ENCODE measurements around the gene DIAPH2. TPM values are rescaled to one million over a fixed set of nuclear protein-coding genes. Genes with fewer than 3 reads are reported as not detected.

The DIAPH2 gene
- total RNA-seq, 1 experiment from 2014 or later = 10.4 TPM

DNA sequence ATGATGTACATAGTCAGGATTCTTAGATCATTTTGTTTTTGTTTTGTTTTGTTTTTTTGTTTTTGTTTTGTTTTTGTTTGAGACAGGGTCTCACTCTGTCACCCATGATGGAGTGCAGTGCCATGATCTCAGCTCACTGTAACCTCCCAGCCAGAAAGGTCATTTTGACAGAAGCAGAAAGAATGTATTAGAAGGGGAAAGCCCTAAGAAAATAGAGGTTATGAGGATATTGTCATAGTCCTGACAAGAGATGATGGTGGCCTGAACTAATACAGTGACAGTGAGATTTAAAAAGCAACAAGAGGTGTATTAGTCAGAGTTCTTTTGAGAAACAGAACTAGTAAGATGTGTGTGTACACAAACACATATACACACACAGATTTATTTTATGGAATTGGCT is 702.4 kb downstream of the DIAPH2 start:
- intact Hi-C loops (cut with micrococcal nuclease; ENCODE audit: unreplicated experiment) = no loop called here
- Histone ChIP-seq H3K9me3 (ENCODE audit: low read depth, low read length, poor library complexity, severe bottlenecking) (no peaks in the 10 kb centered on the region), H3K4me3 (ENCODE audit: low read depth, low read length, poor library complexity, severe bottlenecking) (no peak overlapping the region), H3K36me3 (ENCODE audit: insufficient read depth, low read length, poor library complexity, severe bottlenecking) (no peaks in the 10 kb centered on the region), H3K27ac (ENCODE audit: low read depth, low read length, poor library complexity, severe bottlenecking) (no peak overlapping the region), H3K27me3 (replicated peaks; ENCODE audit: insufficient read depth, low read depth, low read length, poor library complexity) (no peaks in the 10 kb centered on the region), H3K4me1 (ENCODE audit: insufficient read depth, low read length, poor library complexity, severe bottlenecking) (no peaks in the 10 kb centered on the region)
- no peak for DNase-seq (ENCODE audit: low spot score)
- TF ChIP-seq EZH2 (IDR thresholded peaks at IDR 0.05; ENCODE audit: borderline replicate concordance, low read depth, low read length, poor library complexity, severe bottlenecking) = no peak
- TF ChIP-seq, protein P1, sequence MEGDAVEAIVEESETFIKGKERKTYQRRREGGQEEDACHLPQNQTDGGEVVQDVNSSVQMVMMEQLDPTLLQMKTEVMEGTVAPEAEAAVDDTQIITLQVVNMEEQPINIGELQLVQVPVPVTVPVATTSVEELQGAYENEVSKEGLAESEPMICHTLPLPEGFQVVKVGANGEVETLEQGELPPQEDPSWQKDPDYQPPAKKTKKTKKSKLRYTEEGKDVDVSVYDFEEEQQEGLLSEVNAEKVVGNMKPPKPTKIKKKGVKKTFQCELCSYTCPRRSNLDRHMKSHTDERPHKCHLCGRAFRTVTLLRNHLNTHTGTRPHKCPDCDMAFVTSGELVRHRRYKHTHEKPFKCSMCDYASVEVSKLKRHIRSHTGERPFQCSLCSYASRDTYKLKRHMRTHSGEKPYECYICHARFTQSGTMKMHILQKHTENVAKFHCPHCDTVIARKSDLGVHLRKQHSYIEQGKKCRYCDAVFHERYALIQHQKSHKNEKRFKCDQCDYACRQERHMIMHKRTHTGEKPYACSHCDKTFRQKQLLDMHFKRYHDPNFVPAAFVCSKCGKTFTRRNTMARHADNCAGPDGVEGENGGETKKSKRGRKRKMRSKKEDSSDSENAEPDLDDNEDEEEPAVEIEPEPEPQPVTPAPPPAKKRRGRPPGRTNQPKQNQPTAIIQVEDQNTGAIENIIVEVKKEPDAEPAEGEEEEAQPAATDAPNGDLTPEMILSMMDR (conservative IDR thresholded peaks at IDR 0.05; ENCODE audit: low read depth, low read length) = no peak
- ChIA-PET CTCF (no interaction called here), POLR2A (ENCODE audit: low non-redundant PET) (no interaction called here)
- BruUV-seq (replicated peaks) = no TSS peak

DNA sequence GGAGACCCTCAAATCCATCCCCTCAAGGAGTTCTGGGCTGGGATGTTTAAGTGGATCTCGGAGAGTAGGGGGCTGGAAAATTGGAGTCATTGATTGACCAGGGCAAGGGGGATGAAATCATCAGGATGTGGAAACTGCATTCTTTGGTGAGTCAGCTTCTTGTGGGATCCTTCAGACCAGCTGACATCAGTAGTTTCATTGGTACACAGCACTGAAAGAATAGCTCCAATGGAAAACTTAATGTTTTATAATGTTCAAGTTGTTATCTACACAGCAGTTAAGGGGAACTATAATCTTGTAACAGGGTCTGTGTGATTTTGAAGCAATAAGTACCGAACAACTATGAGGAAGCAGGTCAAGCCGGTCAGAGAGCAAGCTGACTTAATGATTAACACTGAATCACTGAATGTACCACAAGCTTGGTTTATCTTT is 705.1 kb downstream of the DIAPH2 start:
- POLR2A ChIA-PET (ENCODE audit: low non-redundant PET) = no interaction called here
- intact Hi-C loops (cut with micrococcal nuclease; ENCODE audit: unreplicated experiment) = no loop called here

DNA sequence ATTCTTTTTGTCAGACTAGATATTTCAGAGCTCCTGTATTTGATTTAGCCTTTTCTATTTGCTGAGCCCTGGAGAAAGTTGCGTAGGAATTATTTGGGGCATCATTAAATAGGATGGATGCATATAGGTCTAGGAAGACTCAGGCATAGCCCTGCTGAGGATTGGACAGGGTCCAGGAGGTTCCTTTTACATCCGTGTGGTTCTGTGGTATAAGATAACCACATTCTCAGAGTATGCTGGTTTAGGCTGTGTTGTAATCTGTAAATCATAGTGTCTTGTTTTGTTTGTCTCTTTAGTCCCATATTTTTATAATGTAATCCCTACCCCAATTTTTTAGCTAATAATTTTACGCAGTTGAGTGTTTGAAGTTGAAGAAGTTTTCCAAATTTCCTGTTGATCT is 712.7 kb downstream of the DIAPH2 start:
- no TSS peak for BruUV-seq (replicated peaks)
- H3K27me3 ChIP-seq (replicated peaks; ENCODE audit: insufficient read depth, low read depth, low read length, poor library complexity) = no peaks in the 10 kb centered on the region
- H3K36me3 ChIP-seq (ENCODE audit: insufficient read depth, low read length, poor library complexity, severe bottlenecking) = no peaks in the 10 kb centered on the region
- no peaks in the 10 kb centered on the region for H3K4me1 ChIP-seq (ENCODE audit: insufficient read depth, low read length, poor library complexity, severe bottlenecking)
- H3K4me3 ChIP-seq (ENCODE audit: low read depth, low read length, poor library complexity, severe bottlenecking) = no peak overlapping the region
- no peaks in the 10 kb centered on the region for H3K9me3 ChIP-seq (ENCODE audit: low read depth, low read length, poor library complexity, severe bottlenecking)
- POLR2A ChIA-PET (ENCODE audit: low non-redundant PET) = no interaction called here
- no peak for DNase-seq (ENCODE audit: low spot score)
- H3K27ac ChIP-seq (ENCODE audit: low read depth, low read length, poor library complexity, severe bottlenecking) = no peak overlapping the region
- intact Hi-C loops (cut with micrococcal nuclease; ENCODE audit: unreplicated experiment) = no loop called here
- TF ChIP-seq, protein P1 (conservative IDR thresholded peaks at IDR 0.05; ENCODE audit: low read depth, low read length) = no peak
- no peak for TF ChIP-seq EZH2 (IDR thresholded peaks at IDR 0.05; ENCODE audit: borderline replicate concordance, low read depth, low read length, poor library complexity, severe bottlenecking)
- CTCF ChIA-PET = no interaction called here

More for the DNA sequence above, 705.1 kb downstream of the DIAPH2 start:
- no peak for DNase-seq (ENCODE audit: low spot score)
- Histone ChIP-seq H3K27ac (ENCODE audit: low read depth, low read length, poor library complexity, severe bottlenecking) (no peak overlapping the region), H3K4me3 (ENCODE audit: low read depth, low read length, poor library complexity, severe bottlenecking) (no peak overlapping the region), H3K9me3 (ENCODE audit: low read depth, low read length, poor library complexity, severe bottlenecking) (no peaks in the 10 kb centered on the region), H3K36me3 (ENCODE audit: insufficient read depth, low read length, poor library complexity, severe bottlenecking) (no peaks in the 10 kb centered on the region), H3K27me3 (replicated peaks; ENCODE audit: insufficient read depth, low read depth, low read length, poor library complexity) (no peaks in the 10 kb centered on the region), H3K4me1 (ENCODE audit: insufficient read depth, low read length, poor library complexity, severe bottlenecking) (no peaks in the 10 kb centered on the region)
- TF ChIP-seq, protein P1 (conservative IDR thresholded peaks at IDR 0.05; ENCODE audit: low read depth, low read length) = no peak
- TF ChIP-seq EZH2 (IDR thresholded peaks at IDR 0.05; ENCODE audit: borderline replicate concordance, low read depth, low read length, poor library complexity, severe bottlenecking) = no peak
- CTCF ChIA-PET = no interaction called here
- BruUV-seq (replicated peaks) = no TSS peak
